Neural crest cell (in vitro differentiated cells): ENCODE measurements around the gene IL22RA1. TPM values are rescaled to one million over a fixed set of nuclear protein-coding genes. Genes with fewer than 3 reads are reported as not detected.

Source experiments
- DNase-seq: peaks from one replicate; pipeline ENCODE4 v3.0.0; 2021; ENCODE audit warnings: low read depth, mixed read lengths, low spot score
- H3K27ac Mint-ChIP-seq: one replicate; pipeline ENCODE4 v1.8.0; 2021; ENCODE audit warnings: mild to moderate bottlenecking, mixed read lengths; ENCODE audit not compliant: unreplicated experiment
- H3K27me3 Mint-ChIP-seq: 2 replicates; pipeline ENCODE4 v1.8.0; 2021; ENCODE audit warnings: low read depth, mild to moderate bottlenecking, mixed read lengths
- H3K36me3 Mint-ChIP-seq: 2 replicates; pipeline ENCODE4 v1.8.0; 2021; ENCODE audit warnings: low read depth, mild to moderate bottlenecking, mixed read lengths
- H3K4me1 Mint-ChIP-seq: 2 replicates; pipeline ENCODE4 v1.8.0; 2021; ENCODE audit warnings: mixed read lengths
- H3K4me3 Mint-ChIP-seq: one replicate; pipeline ENCODE4 v1.8.0; 2021; ENCODE audit warnings: mild to moderate bottlenecking, mixed read lengths
- H3K9me3 Mint-ChIP-seq: 2 replicates; pipeline ENCODE4 v1.8.0; 2021; ENCODE audit warnings: mixed read lengths
- CTCF ChIP-seq: fragments of 200-600 bp; sonication (generic); conservative IDR thresholded peaks from 2 replicates; pipeline ENCODE4 v1.5.0; 2021; ENCODE audit warnings: antibody characterized with exemption, mild to moderate bottlenecking
- total RNA-seq: library from RNA; stranded (reverse); gene quantifications from 2 replicates; pipeline ENCODE4 v1.2.1, GENCODE V29; 2021

Gene IL22RA1
- total RNA-seq, 1 donor from 2014 or later = not detected

- no peaks in the 10 kb centered on the region for H3K36me3 Mint-ChIP-seq
- no peaks in the 10 kb centered on the region for H3K27me3 Mint-ChIP-seq
- no peak overlapping the region for H3K27ac Mint-ChIP-seq
- no peaks in the 10 kb centered on the region for H3K9me3 Mint-ChIP-seq
- H3K4me3 Mint-ChIP-seq = no peak overlapping the region
- no peak for DNase-seq
- TF ChIP-seq CTCF = no peak
- peaks cover 13% of the 10 kb centered on the region for H3K4me1 Mint-ChIP-seq
These were observed 8.6 kb downstream of the IL22RA1 start for GRCh38 chr1:24134376-24134775.

DNA sequence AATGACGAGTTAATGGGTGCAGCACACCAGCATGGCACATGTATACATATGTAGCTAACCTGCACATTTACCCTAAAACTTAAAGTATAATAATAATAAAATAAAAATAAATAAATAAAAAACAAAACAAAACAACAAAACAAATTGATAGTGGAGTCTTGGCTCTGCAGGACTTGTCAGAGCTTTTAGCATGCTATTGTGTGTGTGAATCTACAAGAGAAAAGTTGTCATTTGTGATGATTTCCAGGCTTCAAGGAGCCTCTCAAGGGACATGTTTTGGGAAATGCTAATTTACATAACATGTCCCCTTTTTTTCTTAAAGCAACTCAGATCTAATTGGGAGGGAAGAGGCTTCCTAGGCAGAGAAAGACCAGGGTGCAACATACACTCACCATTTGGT is 9.1 kb downstream of the IL22RA1 start:
- no peak overlapping the region for H3K27ac Mint-ChIP-seq
- peaks cover 13% of the 10 kb centered on the region for H3K4me1 Mint-ChIP-seq
- no peaks in the 10 kb centered on the region for H3K36me3 Mint-ChIP-seq
- TF ChIP-seq CTCF = no peak
- H3K9me3 Mint-ChIP-seq = no peaks in the 10 kb centered on the region
- H3K4me3 Mint-ChIP-seq = no peak overlapping the region
- DNase-seq = no peak
- H3K27me3 Mint-ChIP-seq = no peaks in the 10 kb centered on the region

GRCh38 chr1:24130385-24130784 is 12.6 kb downstream of the IL22RA1 start:
- H3K9me3 Mint-ChIP-seq = no peaks in the 10 kb centered on the region
- DNase-seq = no peak
- H3K4me3 Mint-ChIP-seq = no peak overlapping the region
- no peaks in the 10 kb centered on the region for H3K27me3 Mint-ChIP-seq
- H3K36me3 Mint-ChIP-seq = no peaks in the 10 kb centered on the region
- H3K27ac Mint-ChIP-seq = no peak overlapping the region
- TF ChIP-seq CTCF = no peak
- H3K4me1 Mint-ChIP-seq = no peaks in the 10 kb centered on the region

DNA sequence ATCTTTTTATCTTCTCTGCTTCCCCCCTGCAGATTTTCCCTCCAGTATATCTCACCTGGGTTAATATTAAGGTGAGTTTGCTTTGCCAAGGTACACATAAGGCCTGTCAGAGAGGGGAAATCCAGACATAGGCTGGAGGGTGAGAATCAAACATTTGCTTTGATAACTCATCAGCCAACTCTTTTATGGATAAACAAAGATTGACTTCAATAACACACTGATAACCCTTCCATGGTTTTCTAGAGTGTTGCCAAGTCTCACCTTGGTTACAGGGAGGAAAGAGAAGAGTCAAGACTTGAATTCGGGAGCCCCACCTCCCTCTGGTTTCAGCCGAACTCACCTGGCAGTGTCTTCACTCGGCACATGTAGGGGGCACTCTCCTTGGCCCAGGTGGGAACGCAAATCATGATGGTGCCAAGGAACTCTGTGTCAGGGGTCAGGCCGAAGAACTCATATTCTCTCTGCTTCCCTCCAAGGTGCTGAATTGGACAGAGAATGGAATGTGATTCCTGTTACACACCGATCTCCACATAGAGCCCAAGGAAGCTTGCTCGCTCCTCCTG is 15.1 kb downstream of the IL22RA1 start:
- no peak for TF ChIP-seq CTCF
- H3K9me3 Mint-ChIP-seq = no peaks in the 10 kb centered on the region
- no peak overlapping the region for H3K27ac Mint-ChIP-seq
- H3K4me1 Mint-ChIP-seq = no peaks in the 10 kb centered on the region
- H3K27me3 Mint-ChIP-seq = no peaks in the 10 kb centered on the region
- no peak overlapping the region for H3K4me3 Mint-ChIP-seq
- no peak for DNase-seq
- no peaks in the 10 kb centered on the region for H3K36me3 Mint-ChIP-seq

GRCh38 chr1:24127134-24127800 is 15.7 kb downstream of the IL22RA1 start:
- H3K27me3 Mint-ChIP-seq = no peaks in the 10 kb centered on the region
- H3K9me3 Mint-ChIP-seq = no peaks in the 10 kb centered on the region
- H3K36me3 Mint-ChIP-seq = no peaks in the 10 kb centered on the region
- no peak overlapping the region for H3K4me3 Mint-ChIP-seq
- H3K27ac Mint-ChIP-seq = no peak overlapping the region
- no peaks in the 10 kb centered on the region for H3K4me1 Mint-ChIP-seq
- no peak for DNase-seq
- TF ChIP-seq CTCF = no peak
